HUES48 (cell line): ENCODE measurements around the gene FAM240A.
A peak's percentile ranks its signal among the peaks of the same experiment; 100 is the strongest.

Experiments
- H3K27ac ChIP-seq: one replicate; pipeline ENCODE4 v1.7.0; 2013; ENCODE audit warnings: low read depth, low read length, inconsistent platforms
- H3K27me3 ChIP-seq: 2 replicates; pipeline ENCODE4 v1.6.1; 2013; ENCODE audit warnings: mild to moderate bottlenecking, low read length; ENCODE audit not compliant: control insufficient read depth, insufficient read depth
- H3K36me3 ChIP-seq: 2 replicates; pipeline ENCODE4 v1.6.1; 2013; ENCODE audit warnings: low read length; ENCODE audit not compliant: control insufficient read depth, insufficient read depth
- H3K4me1 ChIP-seq: 2 replicates; pipeline ENCODE4 v1.6.1; 2013; ENCODE audit warnings: mild to moderate bottlenecking, low read length; ENCODE audit not compliant: control insufficient read depth, insufficient read depth
- H3K4me3 ChIP-seq: 2 replicates; pipeline ENCODE4 v1.5.1; 2013; ENCODE audit warnings: mild to moderate bottlenecking, low read depth, low read length
- H3K9ac ChIP-seq: 2 replicates; pipeline ENCODE4 v1.6.1; 2013; ENCODE audit warnings: mild to moderate bottlenecking, low read depth, low read length, moderate library complexity
- H3K9me3 ChIP-seq: 2 replicates; pipeline ENCODE4 v1.6.1; 2013; ENCODE audit warnings: low read length; ENCODE audit not compliant: control insufficient read depth, insufficient read depth

The FAM240A gene

DNA sequence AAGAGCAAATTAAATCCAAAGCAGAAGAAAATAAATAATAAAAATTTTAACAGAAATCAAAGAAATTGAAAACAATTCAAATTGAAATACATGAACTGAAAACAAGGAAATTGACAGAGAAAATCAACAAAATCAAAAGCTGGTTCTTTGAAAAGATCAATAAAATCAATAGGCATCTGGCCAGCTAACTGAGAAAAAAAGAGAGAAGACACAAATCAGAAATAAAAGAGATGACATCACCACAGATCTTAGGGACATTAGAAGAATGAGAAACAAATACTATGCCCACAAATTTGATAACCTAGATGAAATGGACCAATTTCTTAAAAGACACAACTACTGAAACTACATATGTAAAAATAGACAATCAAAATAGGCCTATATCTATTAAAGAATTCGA lies 38.8 kb downstream of the FAM240A start:
- no peak overlapping the region for H3K4me3 ChIP-seq
- H3K9ac ChIP-seq = no peak overlapping the region
- H3K27me3 ChIP-seq = no peaks in the 10 kb centered on the region
- peaks cover 6% of the 10 kb centered on the region; the same call in 1 of the 2 replicates for H3K9me3 ChIP-seq
- H3K36me3 ChIP-seq = no peaks in the 10 kb centered on the region
- H3K27ac ChIP-seq = no peak overlapping the region
- peaks cover 6% of the 10 kb centered on the region; the same call in 1 of the 2 replicates for H3K4me1 ChIP-seq

DNA sequence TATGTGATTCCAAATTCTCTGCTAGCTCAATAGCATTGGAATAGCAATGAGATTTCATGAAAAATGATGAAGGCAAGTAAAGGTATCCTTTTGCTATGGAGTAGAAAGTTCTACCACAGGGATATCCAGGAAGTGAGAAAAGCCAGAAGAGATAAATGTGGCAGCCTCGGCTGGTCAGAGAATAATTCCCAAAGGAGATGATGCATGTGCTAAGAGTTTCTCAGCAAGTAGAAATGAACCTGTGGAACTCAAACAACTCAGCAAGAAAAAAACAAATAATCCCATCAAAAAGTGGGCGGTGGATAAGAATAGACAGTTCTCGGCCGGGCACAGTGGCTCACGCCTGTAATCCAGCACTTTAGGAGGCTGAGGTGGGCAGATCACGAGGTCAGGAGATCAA lies 42.9 kb downstream of the FAM240A start:
- H3K4me3 ChIP-seq = no peak overlapping the region

DNA sequence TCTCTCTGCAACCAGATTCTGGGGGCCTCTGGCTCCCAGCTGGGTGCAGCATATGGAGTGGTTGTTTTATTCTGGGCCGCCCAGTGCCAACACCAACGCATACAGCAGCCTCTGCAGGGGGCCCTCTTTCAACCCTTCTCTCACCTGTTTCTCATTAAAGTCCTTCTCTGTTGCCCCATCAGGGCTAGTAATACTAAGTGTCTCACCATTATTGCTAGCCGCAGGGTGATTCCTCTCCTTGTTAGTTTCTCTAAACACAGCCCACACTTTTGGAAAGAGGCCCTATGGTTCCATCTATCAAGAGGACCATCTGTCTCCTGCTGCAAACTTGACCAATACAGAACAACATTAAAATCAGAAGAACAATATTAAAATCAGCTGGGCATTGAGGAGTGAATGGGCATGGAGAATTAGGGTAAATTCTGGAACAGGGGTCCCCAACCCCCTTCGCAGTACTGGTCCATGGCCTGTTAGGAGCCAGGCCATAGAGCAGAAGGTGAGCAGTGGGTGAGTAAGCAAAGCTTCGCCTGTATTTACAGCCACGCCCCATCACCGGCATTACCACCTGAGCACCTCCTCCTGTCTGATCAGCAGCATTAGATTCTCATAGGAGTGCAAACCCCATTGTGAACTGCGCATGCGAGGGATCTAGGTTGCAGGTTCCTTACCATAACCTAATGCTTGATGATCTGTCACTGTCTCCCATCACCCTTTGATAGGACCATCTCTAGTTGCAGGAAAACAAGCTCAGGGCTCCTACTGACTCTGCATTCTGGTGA lies 44.6 kb downstream of the FAM240A start:
- H3K36me3 ChIP-seq = no peaks in the 10 kb centered on the region
- H3K9me3 ChIP-seq = peaks cover 3% of the 10 kb centered on the region; the same call in 1 of the 2 replicates
- H3K9ac ChIP-seq = no peak overlapping the region
- no peaks in the 10 kb centered on the region for H3K27me3 ChIP-seq
- H3K27ac ChIP-seq = no peak overlapping the region
- H3K4me1 ChIP-seq = peaks cover 49% of the 10 kb centered on the region
- H3K4me3 ChIP-seq = no peak overlapping the region

More for the DNA sequence above, 42.9 kb downstream of the FAM240A start:
- H3K27me3 ChIP-seq = no peaks in the 10 kb centered on the region
- peaks cover 32% of the 10 kb centered on the region for H3K4me1 ChIP-seq
- H3K36me3 ChIP-seq = no peaks in the 10 kb centered on the region
- no peak overlapping the region for H3K27ac ChIP-seq
- H3K9ac ChIP-seq = no peak overlapping the region
- H3K9me3 ChIP-seq = peaks cover 6% of the 10 kb centered on the region; the same call in 1 of the 2 replicates

DNA sequence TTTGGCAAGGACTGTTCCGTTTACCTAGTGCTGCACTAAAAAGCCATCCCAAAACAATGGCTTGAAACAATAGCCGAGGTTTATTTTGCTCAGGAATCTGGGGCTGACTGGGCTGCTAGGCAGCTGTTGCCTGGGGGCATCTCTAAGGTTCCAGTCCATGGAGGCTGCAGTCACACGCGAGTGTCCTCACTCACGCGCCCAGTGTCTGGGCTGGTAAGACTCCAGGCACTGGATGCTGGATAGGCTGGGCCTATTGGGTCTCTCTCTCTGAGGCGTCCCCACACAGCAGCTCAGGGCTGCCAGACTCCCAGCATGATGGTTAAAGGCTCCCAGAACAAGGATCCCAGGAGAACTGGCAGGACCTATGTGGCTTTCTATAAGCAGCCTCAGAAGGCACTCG lies 47.0 kb downstream of the FAM240A start:
- H3K36me3 ChIP-seq = no peaks in the 10 kb centered on the region
- no peak overlapping the region for H3K9ac ChIP-seq
- H3K4me3 ChIP-seq = no peak overlapping the region
- H3K27me3 ChIP-seq = no peaks in the 10 kb centered on the region
- H3K4me1 ChIP-seq = peaks cover 61% of the 10 kb centered on the region
- peak overlapping the region; percentile 0 for H3K27ac ChIP-seq
- no peaks in the 10 kb centered on the region for H3K9me3 ChIP-seq

DNA sequence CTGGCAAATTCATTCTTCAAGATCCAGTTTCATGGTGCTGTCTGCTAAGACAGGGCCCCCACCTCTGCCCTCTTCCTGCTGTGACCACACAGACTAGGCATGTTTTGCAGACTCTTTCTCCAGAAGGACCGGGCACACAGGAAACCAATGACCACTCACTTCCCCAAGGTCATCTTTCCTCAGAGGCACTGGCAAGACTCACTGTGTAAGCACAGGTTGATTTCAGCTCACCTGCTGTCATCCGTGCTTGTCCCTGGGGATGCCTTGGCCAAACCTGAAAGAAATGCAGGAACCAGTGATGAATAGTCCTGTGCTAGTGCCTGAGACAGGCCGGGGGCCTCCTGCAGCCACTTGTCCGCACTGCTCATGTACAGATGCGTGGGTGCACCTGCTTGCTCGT lies 47.7 kb downstream of the FAM240A start:
- Histone ChIP-seq H3K27ac (no peak overlapping the region), H3K36me3 (no peaks in the 10 kb centered on the region), H3K9me3 (no peaks in the 10 kb centered on the region), H3K27me3 (no peaks in the 10 kb centered on the region), H3K4me3 (no peak overlapping the region), H3K9ac (no peak overlapping the region), H3K4me1 (peaks cover 58% of the 10 kb centered on the region)

DNA sequence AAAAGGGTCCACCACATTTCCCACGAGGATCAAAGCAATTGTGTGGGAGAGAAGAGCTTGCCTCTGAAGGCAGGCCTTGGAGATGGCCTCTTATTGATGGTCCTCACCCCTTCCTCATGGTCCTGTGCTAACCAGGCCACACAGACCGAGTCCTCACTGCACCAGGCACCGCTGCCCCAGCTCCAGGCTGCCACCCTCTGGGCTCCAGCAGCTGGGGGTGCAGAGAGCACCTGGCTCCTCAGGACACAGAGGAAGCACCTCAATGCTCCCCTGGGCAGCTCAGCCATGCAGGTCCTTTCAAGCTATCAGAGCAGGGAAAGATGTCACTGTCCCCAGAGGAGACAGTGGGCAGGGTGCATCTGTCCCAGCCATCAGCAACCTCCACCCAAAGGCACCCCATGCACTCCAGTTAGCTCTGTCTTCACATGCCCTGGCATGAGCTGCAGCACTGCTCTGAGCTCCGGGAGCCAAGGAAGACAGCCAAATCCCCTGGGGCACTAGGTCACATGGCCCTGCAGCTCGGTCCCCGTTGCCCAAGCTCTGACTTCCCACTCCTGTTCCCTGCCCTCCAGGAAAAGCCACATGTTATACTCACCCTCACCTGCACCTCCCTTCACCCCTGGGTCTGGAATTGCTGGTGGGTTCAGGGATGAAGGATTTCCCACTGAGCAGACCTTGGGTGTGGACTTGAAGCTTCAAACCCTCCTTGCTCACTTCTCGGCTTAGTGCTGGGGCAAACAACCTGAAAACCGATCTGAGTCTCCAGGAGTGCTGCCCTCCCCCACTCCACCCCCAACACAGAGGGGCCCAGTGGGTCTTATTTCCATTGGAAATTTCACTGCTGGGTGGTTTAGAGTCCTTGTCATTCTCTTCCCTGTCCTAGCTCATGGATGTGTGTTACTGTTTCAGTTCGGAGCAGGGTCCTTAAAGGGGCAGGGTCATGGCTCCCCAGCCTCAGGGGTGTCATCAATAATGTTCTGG lies 48.5 kb downstream of the FAM240A start:
- Histone ChIP-seq H3K4me3 (no peak overlapping the region), H3K4me1 (peaks cover 58% of the 10 kb centered on the region), H3K27ac (no peak overlapping the region)

DNA sequence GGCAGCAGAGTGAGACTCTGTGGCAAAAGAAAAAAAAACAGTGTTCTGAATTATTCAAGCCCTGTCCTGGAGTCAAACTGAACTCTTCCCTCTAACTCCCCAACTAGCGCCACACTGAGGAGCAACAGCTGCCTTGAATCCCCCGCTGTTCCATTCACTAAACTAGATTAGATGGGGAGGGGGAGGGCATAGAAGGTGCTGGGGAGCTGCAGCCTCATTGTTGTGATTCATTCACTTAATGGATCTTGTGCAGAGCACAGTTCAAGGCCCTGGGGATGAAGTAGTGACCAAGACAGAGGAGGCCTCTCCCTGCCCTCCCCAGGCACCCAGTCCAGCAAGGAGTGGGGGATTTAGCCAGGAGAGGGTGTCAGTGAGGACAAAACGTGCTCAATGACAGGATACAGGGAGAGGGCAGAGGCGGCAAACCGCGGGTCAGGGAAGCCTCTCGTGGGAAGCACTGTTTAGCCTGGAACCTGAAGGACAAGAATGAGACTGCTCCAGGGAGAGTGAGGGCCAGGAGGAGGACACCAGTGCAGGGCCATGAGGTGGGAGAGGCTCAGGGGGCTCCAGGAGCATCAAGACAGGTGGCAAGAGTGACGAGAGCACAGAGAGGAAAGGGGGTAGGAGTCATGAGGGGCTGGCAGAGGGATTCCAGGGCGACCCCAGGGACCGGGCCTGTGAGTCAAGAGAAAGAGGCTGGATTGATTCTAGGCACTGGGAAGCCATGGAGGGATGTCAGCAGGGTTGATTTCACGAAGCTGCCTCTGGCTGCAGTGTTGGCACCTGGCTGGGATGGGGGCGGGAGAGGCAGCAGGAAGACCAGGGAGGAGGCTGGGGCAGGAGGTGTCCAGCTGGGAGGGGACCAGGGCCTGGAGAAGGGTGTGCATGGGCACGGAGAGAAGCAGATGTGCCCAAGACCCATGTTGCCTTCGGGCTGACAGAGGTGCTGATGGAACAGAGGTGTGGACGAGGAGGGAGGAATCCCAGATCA lies 49.7 kb downstream of the FAM240A start:
- Histone ChIP-seq H3K27ac (no peak overlapping the region), H3K4me3 (no peak overlapping the region), H3K36me3 (no peaks in the 10 kb centered on the region), H3K4me1 (peaks cover 50% of the 10 kb centered on the region), H3K9me3 (no peaks in the 10 kb centered on the region), H3K9ac (no peak overlapping the region), H3K27me3 (no peaks in the 10 kb centered on the region)

More for the DNA sequence above, 48.5 kb downstream of the FAM240A start:
- Histone ChIP-seq H3K9ac (no peak overlapping the region), H3K27me3 (no peaks in the 10 kb centered on the region), H3K36me3 (no peaks in the 10 kb centered on the region), H3K9me3 (no peaks in the 10 kb centered on the region)

DNA sequence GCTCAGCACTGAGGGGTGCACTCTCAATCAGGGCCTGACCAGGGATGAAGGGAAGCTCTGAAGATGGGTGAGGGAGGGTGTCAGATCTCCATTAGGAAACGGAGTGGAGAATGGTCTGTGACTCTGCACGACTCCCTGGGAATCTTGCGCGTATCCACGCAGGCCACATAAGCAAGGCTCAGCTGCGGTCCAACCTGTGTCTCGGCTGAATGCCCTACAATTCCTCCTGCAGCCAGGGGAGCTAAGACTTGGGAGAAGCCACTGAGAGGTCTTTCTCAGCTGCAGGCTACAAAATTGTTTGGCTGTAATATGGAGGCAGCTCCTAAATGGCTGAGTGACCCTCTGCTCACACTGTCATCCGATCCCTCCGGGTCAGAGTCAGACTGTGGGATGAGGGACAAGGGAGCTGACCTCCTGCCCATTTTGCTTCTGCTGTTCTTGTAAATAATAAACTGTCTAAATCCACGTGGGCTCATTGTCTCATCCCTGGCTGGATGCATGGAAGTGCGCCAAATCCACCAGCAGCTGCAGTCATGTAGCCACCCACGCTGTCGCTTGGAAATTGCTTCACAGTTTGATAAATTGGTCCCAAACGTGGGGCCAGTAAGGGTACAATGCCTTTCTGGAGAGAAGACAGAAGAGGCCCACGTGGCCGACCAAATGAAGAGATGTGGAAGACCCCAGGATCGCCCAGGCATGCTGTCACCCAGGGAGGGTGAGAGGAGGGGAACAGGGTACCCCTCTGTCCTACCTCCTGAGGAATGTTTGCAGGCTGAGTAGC lies 50.6 kb downstream of the FAM240A start:
- H3K9me3 ChIP-seq = no peaks in the 10 kb centered on the region
- H3K9ac ChIP-seq = no peak overlapping the region
- peaks cover 47% of the 10 kb centered on the region for H3K4me1 ChIP-seq
- no peak overlapping the region for H3K27ac ChIP-seq
- no peaks in the 10 kb centered on the region for H3K27me3 ChIP-seq
- no peak overlapping the region for H3K4me3 ChIP-seq
- H3K36me3 ChIP-seq = no peaks in the 10 kb centered on the region

DNA sequence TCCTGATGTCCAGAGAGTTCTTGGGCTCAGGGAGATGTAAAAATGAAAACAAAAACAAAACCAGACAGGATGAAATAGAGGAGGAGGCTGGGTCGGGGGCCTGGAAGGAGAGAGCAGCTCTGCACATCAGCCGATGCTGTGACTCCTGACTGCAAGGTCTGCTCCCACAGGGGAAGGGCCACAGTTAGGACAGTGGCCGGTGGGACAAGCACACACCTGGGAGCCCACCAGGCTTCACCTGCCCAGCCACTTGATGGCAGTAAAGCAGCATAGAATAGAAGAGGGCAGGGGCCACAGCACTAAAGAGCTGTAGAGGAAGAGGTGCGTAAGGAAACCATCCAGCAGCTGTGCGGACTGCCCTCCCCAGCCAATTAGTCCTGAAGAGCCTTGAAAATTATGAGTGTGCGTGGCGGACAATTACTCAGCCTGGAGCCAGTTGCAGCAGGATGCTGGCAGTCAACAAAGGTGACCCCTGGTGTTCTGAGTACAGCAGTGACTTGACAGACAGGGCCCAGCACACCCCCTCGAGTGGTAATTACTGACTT lies 51.3 kb downstream of the FAM240A start:
- no peak overlapping the region for H3K9ac ChIP-seq
- H3K27ac ChIP-seq = no peak overlapping the region
- H3K36me3 ChIP-seq = no peaks in the 10 kb centered on the region
- peaks cover 47% of the 10 kb centered on the region for H3K4me1 ChIP-seq
- no peaks in the 10 kb centered on the region for H3K9me3 ChIP-seq
- H3K4me3 ChIP-seq = no peak overlapping the region
- H3K27me3 ChIP-seq = no peaks in the 10 kb centered on the region
